Gastrocnemius medialis (tissue), 4 donors: ENCODE data around the gene C22orf23. TPM values are rescaled to one million over a fixed set of nuclear protein-coding genes. Genes with fewer than 3 reads are reported as not detected.

ENCODE experiments used
- ATAC-seq, 2 donors: fragments of 150-250 bp; one replicate each; pipeline ENCODE4 v1.9.1; 2016
- DNase-seq, 2 donors: peaks; one replicate each; pipeline ENCODE4 v3.0.0-alpha.2; 2019
- H3K27ac ChIP-seq, 4 donors: fragments of 200-600 bp; sonication (generic); 1 replicate in 1 of 4; 2 replicates in 3 of 4; pipeline ENCODE4 v1.5.1; 2016 to 2018; ENCODE audit warnings: mild to moderate bottlenecking in 2 of 4, moderate library complexity in 1 of 4
- H3K27me3 ChIP-seq, 3 donors: fragments of 200-600 bp; sonication (generic) in 2 of 3; 1 replicate in 1 of 3; 2 replicates in 2 of 3; pipeline versions ENCODE4 v1.5.1 to v1.6.0; 2016 to 2019; ENCODE audit warnings: mild to moderate bottlenecking in 1 of 3, moderate library complexity in 1 of 3
- H3K36me3 ChIP-seq, 2 donors: fragments of 200-600 bp; sonication (generic) in 1 of 2; one replicate each; pipeline ENCODE4 v1.5.1; 2017 to 2018
- H3K4me1 ChIP-seq, 2 donors: fragments of 200-600 bp; sonication (generic) in 1 of 2; one replicate each; pipeline ENCODE4 v1.5.1; 2016 to 2017; ENCODE audit warnings: mild to moderate bottlenecking in 2 of 2
- H3K4me3 ChIP-seq, 4 donors: fragments of 200-600 bp; sonication (generic) in 3 of 4; 1 replicate in 1 of 4; 2 replicates in 3 of 4; pipeline ENCODE4 v1.5.1; 2016 to 2019; ENCODE audit warnings: mild to moderate bottlenecking in 2 of 4
- H3K9me3 ChIP-seq, 3 donors: fragments of 200-600 bp; sonication (generic) in 2 of 3; 1 replicate in 1 of 3; 2 replicates in 2 of 3; pipeline ENCODE4 v1.5.1; 2016 to 2019
- CTCF ChIP-seq, 5 experiments: fragments of 450-650 bp in 3 of 5; fragments of 200-600 bp in 2 of 5; sonication (generic) in 2 of 5; IDR thresholded peaks in 4 of 5; conservative IDR thresholded peaks in 1 of 5; 1 replicate in 4 of 5; 2 replicates in 1 of 5; pipeline ENCODE4 v1.5.1; 2016 to 2019; ENCODE audit warnings: antibody characterized with exemption in 5 of 5, mild to moderate bottlenecking in 3 of 5, moderate library complexity in 3 of 5
- POLR2A ChIP-seq, 2 donors: fragments of 450-650 bp; IDR thresholded peaks; one replicate each; pipeline ENCODE4 v1.6.1; 2017; ENCODE audit warnings: antibody characterized with exemption in 2 of 2, mild to moderate bottlenecking in 2 of 2, moderate library complexity in 2 of 2
- in situ Hi-C, 4 donors: fragments of 200-750 bp; cut with MboI; loops; one replicate each; pipeline versions ENCODE4 v1.15.0 to v1.8.0; 2017; ENCODE audit warnings: low sequenced_read_pairs in 4 of 4
- intact Hi-C: fragments of 100-400 bp; cut with DNase I; formaldehyde crosslinking; loops from one replicate; pipeline ENCODE4 v1.15.1; 2023; ENCODE audit warnings: low total_unique reads
- microRNA-seq, 2 donors: library from miRNA; unstranded; fragments of <30 nt; microRNA quantifications; one replicate each; pipeline ENCODE4, GENCODE V29; 2016; ENCODE audit warnings: borderline replicate concordance in 2 of 2
- total RNA-seq, 4 donors: library from RNA; depleted of rRNA; stranded (reverse); fragments of >200 nt; gene quantifications; one replicate each; pipeline versions ENCODE4 v1.1.0 to v1.2.3, GENCODE V29; 2016

Gene C22orf23
- total RNA-seq, 4 donors from 2014 or later, result 0.20 to 1.1 (median 0.35) TPM; not detected in 1

GRCh38 chr22:37896181-37896592 lies 57.2 kb downstream of the C22orf23 start:
- Histone ChIP-seq H3K27me3 (no peaks in the 10 kb centered on the region), H3K9me3 (no peaks in the 10 kb centered on the region), H3K36me3 (peaks cover 0 to 8% of the 10 kb centered on the region in 2 donors), H3K4me3 (no peak overlapping the region), H3K27ac (peak overlapping the region in 3 of 4 donors; percentile 35 to 61 (median 44)), H3K4me1 (peaks cover 0 to 13% of the 10 kb centered on the region in 2 donors)
- intact Hi-C loops (no loop called here), in situ Hi-C loops (no loop called here)
- TF ChIP-seq POLR2A (IDR thresholded peaks at IDR 0.05) (no peak), CTCF (IDR thresholded peaks at IDR 0.05 in 4 of 5, conservative IDR thresholded peaks at IDR 0.05 in 1 of 5) (no peak)
- no peak for DNase-seq
- ATAC-seq, result peak; percentile 35 to 52

GRCh38 chr22:37894939-37895670 lies 58.3 kb downstream of the C22orf23 start:
- intact Hi-C loops, result no loop called here

GRCh38 chr22:37893583-37893983 lies 59.8 kb downstream of the C22orf23 start:
- Histone ChIP-seq H3K9me3 (no peaks in the 10 kb centered on the region), H3K4me3 (no peak overlapping the region), H3K36me3 (peaks cover 0 to 29% of the 10 kb centered on the region in 2 donors), H3K27ac (no peak overlapping the region), H3K4me1 (peaks cover 0 to 13% of the 10 kb centered on the region in 2 donors), H3K27me3 (no peaks in the 10 kb centered on the region)
- in situ Hi-C loops, result no loop called here
- no peak for DNase-seq
- intact Hi-C loops, result no loop called here
- no peak for TF ChIP-seq POLR2A (IDR thresholded peaks at IDR 0.05)
- no peak for TF ChIP-seq CTCF (IDR thresholded peaks at IDR 0.05 in 4 of 5, conservative IDR thresholded peaks at IDR 0.05 in 1 of 5)
- no peak for ATAC-seq

More at GRCh38 chr22:37894939-37895670, 58.3 kb downstream of the C22orf23 start:
- Histone ChIP-seq H3K4me3 (no peak overlapping the region), H3K9me3 (no peaks in the 10 kb centered on the region), H3K4me1 (peaks cover 0 to 13% of the 10 kb centered on the region in 2 donors), H3K27me3 (no peaks in the 10 kb centered on the region), H3K27ac (peak overlapping the region in 2 of 4 donors; percentile 22 to 44), H3K36me3 (peaks cover 0 to 15% of the 10 kb centered on the region in 2 donors)
- ATAC-seq (no peak), DNase-seq (no peak)
- in situ Hi-C loops, result no loop called here
- no peak for TF ChIP-seq CTCF (IDR thresholded peaks at IDR 0.05 in 4 of 5, conservative IDR thresholded peaks at IDR 0.05 in 1 of 5)
- TF ChIP-seq POLR2A (IDR thresholded peaks at IDR 0.05), result no peak

Small RNA genes within 50 kb of the gene (microRNA-seq; reads per million reads assigned to microRNA genes)
- 0 to 1.2 reads per million in 2 donors for gene MIR4534
- 0 to 4.7 reads per million in 2 donors for gene MIR6820

Other genes starting within 250 kb of the C22orf23 start
- 10 to 100 TPM in 3 of 4 donors, 1 to 10 TPM in 1; 10.0 to 21.5 (median 15.1) TPM for gene GCAT, start 145.7 kb downstream of the C22orf23 start, total RNA-seq
- gene GALR3, start 130.2 kb downstream of the C22orf23 start, total RNA-seq, result not detected
- 10 to 100 TPM; 20.8 to 43.9 (median 27.3) TPM for gene ANKRD54, start 109.3 kb downstream of the C22orf23 start, total RNA-seq
- 100 to 1,000 TPM; 291 to 406 (median 343) TPM for gene EIF3L, start 104.2 kb downstream of the C22orf23 start, total RNA-seq
- gene MICALL1, start 47.3 kb downstream of the C22orf23 start, total RNA-seq, result 10 to 100 TPM; 14.4 to 29.4 (median 21.1) TPM
- gene POLR2F, start 98 bp upstream of the C22orf23 start, total RNA-seq, result 100 to 1,000 TPM in 3 of 4 donors, 10 to 100 TPM in 1; 84.1 to 152 (median 134) TPM
- under 1 TPM in 3 of 4 donors, not detected in 1; 0.17 to 0.62 (median 0.59) TPM for gene SOX10, start 31.0 kb upstream of the C22orf23 start, total RNA-seq
- 10 to 100 TPM; 36.4 to 63.8 (median 50.1) TPM for gene PICK1, start 103.8 kb upstream of the C22orf23 start, total RNA-seq
- gene SLC16A8, start 130.6 kb upstream of the C22orf23 start, total RNA-seq, result under 1 TPM in 1 of 4 donors, not detected in 3; 0.42 TPM
- gene BAIAP2L2, start 157.1 kb upstream of the C22orf23 start, total RNA-seq, result 1 to 10 TPM in 1 of 4 donors, under 1 TPM in 2, not detected in 1; 0.16 to 1.7 (median 0.72) TPM
- gene PLA2G6, start 228.2 kb upstream of the C22orf23 start, total RNA-seq, result 10 to 100 TPM in 2 of 4 donors, 1 to 10 TPM in 2; 9.1 to 19.5 (median 12.1) TPM
- gene MAFF, start 248.4 kb upstream of the C22orf23 start, total RNA-seq, result 100 to 1,000 TPM in 1 of 4 donors, 10 to 100 TPM in 3; 19.3 to 448 (median 33.4) TPM